NCI-H345 treated with DMSO at 0.1 percent for 48 hours (cell line): Measurements from ENCODE around the gene SSBP3.

Experiments used
- DNase-seq: peaks from one replicate; lab custom pipeline; 2025; ENCODE audit not compliant: unreplicated experiment; lab: John Stamatoyannopoulos, UW

Gene SSBP3

GRCh38 chr1:54271341-54271740 is 134.9 kb downstream of the SSBP3 start:
- DNase-seq: no peak

DNA sequence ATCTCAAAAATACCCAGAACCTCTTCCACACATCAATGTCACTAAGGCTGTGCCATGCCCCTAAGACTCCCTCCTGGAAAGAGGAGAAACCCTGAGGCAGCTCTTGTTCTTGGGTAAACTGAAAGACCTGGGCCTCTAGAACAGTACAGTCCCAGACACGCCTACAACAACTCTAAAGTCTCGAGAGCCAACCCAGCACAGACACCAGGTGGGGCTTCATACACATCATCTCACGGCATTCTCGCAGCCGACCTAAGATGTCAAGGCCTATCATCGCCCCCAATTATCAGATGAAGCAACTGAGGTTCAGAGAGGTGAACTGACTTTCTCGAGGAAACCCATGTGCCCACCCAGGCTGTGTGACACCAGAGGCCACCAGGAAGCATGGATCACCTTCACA is 135.7 kb downstream of the SSBP3 start:
- no peak for DNase-seq

DNA sequence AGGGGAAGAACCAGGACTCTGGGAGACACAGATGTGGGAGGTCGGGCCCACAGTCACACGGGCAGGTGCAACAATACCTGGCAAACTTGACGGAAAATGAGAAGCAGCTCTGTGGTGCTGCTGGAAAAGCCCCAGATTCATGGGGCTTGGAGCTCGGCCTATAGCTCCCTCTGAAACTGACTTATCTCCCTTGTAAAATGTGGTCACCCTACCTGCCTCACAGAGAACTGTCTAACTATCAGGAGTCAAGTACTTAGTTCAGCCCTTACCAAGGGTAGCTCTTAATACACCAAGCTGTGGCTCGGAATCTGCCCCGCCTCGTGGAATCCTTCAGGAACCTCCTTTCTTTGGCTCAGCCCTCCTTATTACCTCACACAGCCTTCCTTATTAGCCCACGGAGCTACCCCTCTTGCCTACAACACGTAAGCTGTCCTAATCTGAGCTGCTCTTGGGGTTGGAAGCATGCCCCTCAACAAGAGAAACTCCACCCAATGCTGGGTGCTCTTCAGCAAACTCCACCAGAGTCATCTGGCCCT is 137.4 kb downstream of the SSBP3 start:
- peak; percentile 83 for DNase-seq

DNA sequence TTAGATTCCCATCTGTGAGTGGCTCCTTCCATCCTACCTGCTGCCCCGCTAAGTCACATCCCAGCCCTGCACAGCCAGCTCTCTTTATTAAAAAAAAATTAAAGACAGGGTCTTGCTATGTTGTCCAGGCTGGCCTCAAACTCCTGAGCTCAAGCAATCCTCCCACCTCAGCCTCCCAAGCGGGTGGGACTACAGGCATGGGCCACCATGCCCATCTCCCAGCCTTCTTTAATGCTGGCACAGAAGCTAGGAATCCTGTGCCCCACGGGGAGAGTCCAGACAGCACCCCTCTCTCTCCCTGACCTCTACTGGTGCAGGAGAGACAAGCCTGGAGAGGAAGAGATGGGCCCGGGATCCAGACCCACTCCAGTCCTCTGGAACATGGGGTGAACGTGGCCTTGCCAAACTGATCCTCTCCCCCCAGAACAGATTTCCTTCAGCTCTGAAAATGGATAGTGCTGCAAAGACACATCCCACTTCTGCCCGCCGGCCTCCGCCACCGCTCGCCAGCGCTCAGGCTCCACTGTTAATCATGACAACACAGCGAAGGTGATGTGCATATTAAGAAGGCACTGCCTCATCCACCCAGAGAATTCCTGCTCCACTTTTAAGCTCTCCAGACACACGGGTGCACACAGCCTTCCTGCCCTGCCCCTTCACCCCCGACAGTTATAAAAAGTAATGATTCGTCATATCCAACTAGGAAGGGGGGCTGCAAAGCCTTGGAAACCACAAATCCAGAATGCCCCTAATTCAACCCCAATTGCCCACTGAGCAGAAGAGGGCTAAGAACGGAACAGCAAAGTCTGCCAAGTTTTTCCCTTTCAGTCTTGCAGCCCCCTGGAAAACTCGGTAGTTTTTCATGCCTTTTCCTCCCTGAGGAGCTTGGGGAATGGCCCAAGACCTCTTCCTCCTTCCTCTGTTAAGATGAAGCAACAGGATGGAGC is 138.1 kb downstream of the SSBP3 start:
- DNase-seq: no peak

DNA sequence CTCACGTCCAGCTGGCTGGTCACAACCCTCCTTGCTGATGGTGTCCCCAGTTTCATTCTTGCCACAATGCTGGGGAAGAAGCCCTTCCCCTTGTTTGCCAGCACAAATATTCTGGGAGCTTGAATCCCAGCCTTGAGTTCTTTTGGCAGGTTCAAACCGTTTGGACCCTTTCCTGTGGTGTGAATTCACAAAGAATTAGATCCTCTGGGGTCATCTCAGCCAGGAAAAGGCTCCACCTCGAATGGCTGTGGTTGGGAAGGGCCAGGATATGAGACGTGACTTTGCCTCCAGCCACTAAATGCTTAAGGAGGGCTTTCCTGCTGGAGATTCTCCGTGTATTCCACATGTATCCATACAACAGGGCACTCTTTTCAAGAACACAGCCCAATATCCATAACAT is 139.3 kb downstream of the SSBP3 start:
- DNase-seq: no peak

DNA sequence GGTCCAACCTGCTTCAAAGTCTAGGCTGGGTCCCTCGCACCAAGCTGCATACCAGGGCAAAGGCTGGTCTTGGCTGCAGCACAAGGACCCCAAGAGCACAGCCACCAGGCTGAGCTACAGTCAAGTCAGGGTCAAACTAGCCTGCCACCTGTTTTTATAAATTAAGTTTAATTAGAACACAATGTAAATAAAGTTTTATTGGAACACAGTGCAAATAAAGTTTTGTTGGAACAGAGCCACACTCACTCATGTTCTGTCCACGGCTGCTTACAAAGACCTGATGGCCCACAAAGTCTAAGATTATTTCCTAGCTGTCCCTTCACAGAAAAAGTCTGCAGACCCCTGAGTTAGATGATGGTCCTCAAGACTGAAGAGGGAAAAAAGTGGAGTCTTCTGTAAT is 140.0 kb downstream of the SSBP3 start:
- no peak for DNase-seq

DNA sequence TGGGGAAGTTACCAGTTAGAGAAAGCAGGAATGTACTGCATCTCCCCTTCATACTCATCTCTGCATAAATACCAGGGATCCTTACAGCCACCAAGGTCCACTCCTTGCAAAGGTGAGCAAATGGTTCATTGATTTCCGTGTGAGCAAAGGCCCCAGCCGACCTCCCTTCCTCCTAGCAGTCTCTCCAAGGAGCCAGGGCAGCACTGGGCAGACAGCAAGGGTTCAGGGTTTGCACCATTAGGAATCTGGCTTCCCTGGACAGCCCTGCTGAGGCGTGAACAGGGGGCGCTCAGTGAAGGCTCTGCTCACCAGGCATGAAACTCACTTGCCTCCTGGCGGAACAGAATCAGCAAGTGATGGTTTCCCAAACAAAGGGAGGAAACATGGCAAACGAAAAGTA is 140.5 kb downstream of the SSBP3 start:
- DNase-seq: no peak

DNA sequence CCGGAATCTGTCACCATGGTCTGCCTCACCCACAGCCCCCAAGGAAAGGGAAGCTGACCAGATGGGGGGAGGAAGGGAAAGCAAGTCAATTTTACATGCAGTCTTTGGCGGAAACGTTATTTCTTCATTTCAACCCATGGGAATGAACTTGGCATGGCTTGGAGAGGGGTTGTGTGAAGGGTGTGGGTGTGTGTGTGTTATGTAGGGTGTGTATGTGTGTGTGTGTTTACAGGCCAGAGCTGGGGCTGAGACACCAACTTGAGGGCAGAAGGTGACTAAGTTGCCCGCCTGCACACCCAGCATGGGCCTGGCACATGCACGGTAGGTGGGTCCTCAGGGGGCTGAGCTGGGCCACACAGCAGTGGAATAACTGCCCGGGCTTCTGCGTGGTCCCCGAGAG is 141.1 kb downstream of the SSBP3 start:
- DNase-seq: no peak

GRCh38 chr1:54263601-54264226 is 142.5 kb downstream of the SSBP3 start:
- no peak for DNase-seq

GRCh38 chr1:54262244-54262643 is 143.9 kb downstream of the SSBP3 start:
- no peak for DNase-seq

DNA sequence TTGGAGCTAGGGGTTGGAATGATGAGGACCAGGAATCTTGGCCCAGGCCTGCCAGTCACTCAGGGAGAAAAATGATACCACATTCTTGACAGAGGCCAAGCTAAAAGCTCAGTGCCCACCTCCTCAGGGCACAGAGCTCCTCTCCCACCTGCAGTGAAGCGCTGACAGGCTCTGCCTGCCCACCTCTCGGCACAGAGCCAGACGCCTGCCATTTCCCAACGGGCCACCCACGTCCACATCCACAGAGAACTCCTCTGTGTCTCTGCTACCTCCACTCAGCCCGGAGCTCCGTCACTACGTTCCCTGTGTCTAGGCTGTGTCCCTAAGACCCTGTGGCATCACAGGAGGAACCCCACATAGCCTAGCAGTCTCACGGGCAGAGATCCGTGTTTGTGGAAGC is 145.4 kb downstream of the SSBP3 start:
- no peak for DNase-seq

- no peak for DNase-seq
Observed at GRCh38 chr1:54259546-54260140, 146.6 kb downstream of the SSBP3 start.

GRCh38 chr1:54257876-54258275 is 148.3 kb downstream of the SSBP3 start:
- no peak for DNase-seq

DNA sequence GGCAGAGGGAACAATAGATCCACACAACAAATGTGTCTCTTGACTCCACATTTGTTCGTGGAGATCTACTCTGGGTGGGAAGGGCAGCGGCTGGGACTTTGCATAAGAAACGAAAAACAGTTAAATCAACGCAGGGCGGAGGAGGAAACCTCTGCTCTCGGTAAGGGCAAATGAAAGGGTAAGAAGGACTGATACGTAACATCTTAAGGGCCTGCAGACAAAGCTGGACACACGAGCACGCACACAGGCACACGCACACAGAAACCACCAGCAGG is 148.9 kb downstream of the SSBP3 start:
- DNase-seq: no peak

DNA sequence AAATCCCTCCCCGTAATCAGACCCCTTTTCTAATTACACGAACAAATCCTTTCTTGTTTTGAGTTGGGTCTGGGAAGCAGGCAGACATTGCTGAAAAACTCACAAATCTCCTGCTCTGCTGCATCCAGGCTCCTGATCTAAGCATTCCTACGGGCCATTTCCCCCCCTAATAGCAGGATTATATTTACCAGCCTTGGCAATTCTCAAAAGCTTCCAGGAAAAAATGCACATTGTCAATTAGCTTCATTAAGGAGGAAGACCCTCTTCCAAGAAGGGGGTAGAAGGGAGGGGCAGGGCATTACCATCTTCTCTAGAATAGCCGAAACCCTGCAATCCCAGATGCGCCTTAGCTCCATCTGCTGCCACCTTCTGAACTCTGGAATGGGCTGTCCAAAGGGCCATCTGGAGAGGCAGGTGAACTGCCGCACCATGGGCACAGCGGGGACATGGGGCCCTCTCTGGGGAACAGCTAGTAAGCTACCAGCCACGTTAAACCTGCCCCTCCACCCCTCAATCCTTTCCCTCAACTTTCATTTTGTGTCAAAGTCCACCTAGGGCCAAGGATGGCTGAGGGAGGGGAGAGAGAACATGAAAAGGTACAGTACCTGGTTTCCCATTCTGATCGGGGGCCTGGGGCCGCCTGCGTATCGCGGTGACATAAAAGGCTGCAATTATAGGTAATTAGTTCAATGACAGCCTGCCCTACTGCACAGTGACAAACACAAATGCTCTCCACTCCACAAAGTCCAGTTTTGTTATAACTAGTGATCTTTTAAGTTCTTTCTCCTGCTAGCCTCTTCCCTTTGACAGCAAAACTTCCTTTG is 149.5 kb downstream of the SSBP3 start:
- no peak for DNase-seq

DNA sequence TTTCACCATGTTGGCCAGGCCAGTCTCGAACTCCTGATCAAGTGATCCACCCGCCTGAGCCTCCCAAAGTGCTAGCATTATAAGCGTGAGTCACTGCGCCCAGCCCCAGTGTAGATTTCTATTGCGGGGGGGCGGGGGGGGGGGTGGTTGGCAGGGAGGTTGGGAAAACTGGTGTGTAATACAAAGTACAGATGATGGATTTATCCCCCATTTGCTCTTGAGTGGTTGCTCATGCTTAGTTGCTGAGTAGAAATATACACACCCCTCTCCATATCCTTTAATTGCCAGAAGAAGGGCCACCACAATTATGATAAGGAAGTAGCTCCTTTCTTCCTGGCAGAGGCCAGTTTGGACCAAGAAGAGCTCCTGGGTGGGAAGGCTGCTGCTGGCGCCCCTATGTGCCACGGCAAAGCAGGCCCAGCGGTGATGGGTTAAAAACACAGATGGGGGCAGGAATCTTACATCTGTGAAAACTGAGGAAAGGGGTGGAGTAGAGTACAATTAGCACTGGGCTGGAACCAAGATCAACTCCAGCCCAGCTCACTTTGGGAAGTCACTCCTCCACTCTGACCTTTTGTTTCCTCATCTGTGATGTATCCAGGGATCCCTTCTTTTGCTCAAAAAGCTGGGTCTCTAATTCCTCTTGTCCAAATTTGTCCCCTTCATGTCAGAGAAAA is 151.0 kb downstream of the SSBP3 start:
- DNase-seq: no peak

DNA sequence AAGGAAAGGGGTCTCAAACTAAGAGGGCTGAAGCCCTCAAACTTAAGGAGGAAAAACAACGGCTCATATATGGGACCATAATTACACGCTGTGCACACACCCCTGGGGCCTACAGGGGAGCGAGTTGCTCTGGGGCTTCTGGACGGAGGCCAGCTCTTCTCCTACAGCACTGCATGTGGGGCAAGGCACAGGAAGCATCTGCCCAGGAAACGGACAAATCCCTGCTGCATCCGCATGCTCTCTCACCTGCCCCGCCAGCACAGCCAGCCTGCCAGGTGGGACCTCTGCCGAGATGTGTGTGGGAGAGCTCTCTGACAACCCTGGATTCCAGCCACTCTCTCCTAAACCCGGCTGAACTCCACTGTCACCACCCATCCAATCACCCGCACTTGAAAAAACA is 152.1 kb downstream of the SSBP3 start:
- peak; percentile 80 for DNase-seq

- DNase-seq: no peak
Observed at GRCh38 chr1:54253480-54253879, 152.7 kb downstream of the SSBP3 start.

- DNase-seq: no peak
Observed at GRCh38 chr1:54252371-54252936, 153.7 kb downstream of the SSBP3 start.

DNA sequence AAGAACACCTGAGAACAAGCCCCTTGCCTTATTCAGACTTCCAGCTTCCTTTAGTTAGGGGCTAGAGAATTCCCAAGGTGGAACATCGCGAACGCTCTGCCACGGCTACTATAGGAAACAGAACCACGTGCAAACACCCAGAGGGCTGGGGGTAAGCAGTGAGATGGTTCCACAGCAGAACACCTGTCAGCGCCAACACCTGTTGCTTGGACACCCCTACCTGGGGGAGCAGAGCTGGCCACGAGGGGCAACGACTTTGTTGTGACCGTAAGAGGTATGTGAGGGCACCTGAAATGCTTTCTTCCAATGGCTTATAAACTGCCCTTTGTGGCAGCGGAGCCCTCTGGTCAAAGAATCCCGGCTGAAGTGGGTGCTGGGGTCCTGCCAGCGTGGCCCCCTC is 155.5 kb downstream of the SSBP3 start:
- no peak for DNase-seq
